SK-N-SH (cell line): Measurements from ENCODE around the gene PRTFDC1. TPM values are rescaled to one million over a fixed set of nuclear protein-coding genes. Genes with fewer than 3 reads are reported as not detected.

Source experiments
- CTCF ChIA-PET: fragments of 300-600, 350-600 bp; formaldehyde crosslinking; extraction: SDS; loops from one replicate; lab custom pipeline; 2021; lab: Yijun Ruan, JAX
- POLR2A ChIA-PET: fragments of 350-600 bp; sonication (Branson Sonifier 250); formaldehyde crosslinking; extraction: SDS; loops from one replicate; lab custom pipeline; 2020; ENCODE audit warnings: antibody characterized with exemption, inconsistent platforms; lab: Yijun Ruan, JAX
- DNase-seq: peaks from one replicate; pipeline ENCODE4 v3.0.0; 2012
- H2AFZ ChIP-seq: fragments of 200-600 bp; sonication (generic); 2 replicates; pipeline ENCODE4 v1.8.1; 2016; ENCODE audit warnings: antibody characterized with exemption, mild to moderate bottlenecking, low read depth
- H3F3A ChIP-seq: fragments of 200-600 bp; sonication (generic); replicated peaks from 2 replicates; pipeline ENCODE3; 2016; ENCODE audit warnings: antibody characterized with exemption, mild to moderate bottlenecking; ENCODE audit not compliant: insufficient read depth
- H3K27ac ChIP-seq, 2 experiments: fragments of 200-500 bp in 1 of 2; fragments of 200-600 bp in 1 of 2; sonication (Bioruptor generic) in 1 of 2; sonication (generic), shearing (Covaris generic) in 1 of 2; 2 replicates each; pipeline versions ENCODE4 v1.5.1 to v1.6.1; 2014 to 2016; ENCODE audit warnings: low read depth in 2 of 2, inconsistent platforms in 1 of 2, low read length in 1 of 2, mild to moderate bottlenecking in 1 of 2, mixed read lengths in 1 of 2
- H3K27me3 ChIP-seq: fragments of 200-600 bp; sonication (generic), shearing (Covaris generic); 2 replicates; pipeline ENCODE4 v1.6.1; 2016; ENCODE audit warnings: mixed run types; ENCODE audit not compliant: insufficient read depth
- H3K36me3 ChIP-seq, 2 experiments: fragments of 200-500 bp in 1 of 2; fragments of 200-600 bp in 1 of 2; sonication (Bioruptor generic) in 1 of 2; sonication (generic) in 1 of 2; replicated peaks in 1 of 2; 2 replicates each; pipeline versions ENCODE3 to v1.5.1; 2014 to 2016; ENCODE audit warnings: low read length in 1 of 2, mild to moderate bottlenecking in 1 of 2; ENCODE audit not compliant: insufficient read depth in 2 of 2, control insufficient read depth in 1 of 2
- H3K4me1 ChIP-seq, 2 experiments: fragments of 200-500 bp in 1 of 2; fragments of 200-600 bp in 1 of 2; sonication (Bioruptor generic) in 1 of 2; sonication (generic), shearing (Covaris generic) in 1 of 2; 2 replicates each; pipeline versions ENCODE4 v1.5.1 to v1.6.1; 2014 to 2016; ENCODE audit warnings: low read depth in 1 of 2, low read length in 1 of 2, mixed run types in 1 of 2; ENCODE audit not compliant: insufficient read depth in 2 of 2, control insufficient read depth in 1 of 2
- H3K4me2 ChIP-seq: fragments of 200-600 bp; sonication (generic), shearing (Covaris generic); 2 replicates; pipeline ENCODE4 v1.6.1; 2017; ENCODE audit warnings: mixed run types
- H3K4me3 ChIP-seq, 2 experiments: fragments of 200-500 bp in 1 of 2; fragments of 200-600 bp in 1 of 2; sonication (Bioruptor generic) in 1 of 2; sonication (generic), shearing (Covaris generic) in 1 of 2; 2 replicates each; pipeline versions ENCODE4 v1.5.1 to v1.8.1; 2014 to 2016; ENCODE audit warnings: low read depth in 2 of 2, inconsistent platforms in 1 of 2, low read length in 1 of 2, mild to moderate bottlenecking in 1 of 2, mixed read lengths in 1 of 2, moderate library complexity in 1 of 2
- H3K79me2 ChIP-seq: fragments of 200-600 bp; sonication (generic); 2 replicates; pipeline ENCODE4 v1.8.1; 2017; ENCODE audit warnings: mild to moderate bottlenecking; ENCODE audit not compliant: insufficient read depth
- H3K9ac ChIP-seq: fragments of 200-600 bp; sonication (generic); 2 replicates; pipeline ENCODE4 v1.6.1; 2017; ENCODE audit warnings: mixed run types
- H3K9me2 ChIP-seq: fragments of 200-600 bp; sonication (generic); 2 replicates; pipeline ENCODE4 v1.6.1; 2017; ENCODE audit warnings: mixed run types
- H3K9me3 ChIP-seq: fragments of 200-600 bp; sonication (generic); 2 replicates; pipeline ENCODE4 v1.6.1; 2017; ENCODE audit warnings: mixed run types, mild to moderate bottlenecking, moderate library complexity
- H4K20me1 ChIP-seq: fragments of 200-600 bp; sonication (generic); 2 replicates; pipeline ENCODE4 v1.6.1; 2017; ENCODE audit warnings: mild to moderate bottlenecking, mixed run types; ENCODE audit not compliant: insufficient read depth
- CTCF ChIP-seq: fragments of 200-600 bp; sonication (generic); IDR thresholded peaks from 2 replicates; pipeline ENCODE4 v1.6.1; 2017; ENCODE audit warnings: antibody characterized with exemption, mild to moderate bottlenecking, moderate library complexity
- ELF1 ChIP-seq: IDR thresholded peaks from 2 replicates; pipeline ENCODE4 v1.4.0; 2012
- EP300 ChIP-seq, 2 experiments: IDR thresholded peaks; 2 replicates each; pipeline versions ENCODE4 v1.4.0 to v1.6.1; 2012; ENCODE audit warnings: borderline replicate concordance in 1 of 2, low read depth in 1 of 2, low read length in 1 of 2
- FOXJ3 ChIP-seq: sonication (generic); formaldehyde crosslinking; IDR thresholded peaks from 2 replicates; pipeline ENCODE4 v1.5.1; 2020; ENCODE audit warnings: mild to moderate bottlenecking, missing genetic modification reagents
- FOXM1 ChIP-seq: IDR thresholded peaks from 2 replicates; pipeline ENCODE4 v1.4.0; 2012; ENCODE audit warnings: low read depth, mild to moderate bottlenecking
- GATA2 ChIP-seq: sonication (generic); formaldehyde crosslinking; IDR thresholded peaks from 2 replicates; pipeline ENCODE4 v1.5.0; 2020; ENCODE audit warnings: mild to moderate bottlenecking, missing genetic modification reagents
- MAX ChIP-seq: IDR thresholded peaks from 2 replicates; pipeline ENCODE4 v1.4.0; 2012; ENCODE audit warnings: low read depth
- MEF2A ChIP-seq: IDR thresholded peaks from 2 replicates; pipeline ENCODE4 v1.4.0; 2012; ENCODE audit warnings: low read depth, borderline replicate concordance
- RFX5 ChIP-seq: IDR thresholded peaks from 2 replicates; pipeline ENCODE4 v1.6.1; 2012; ENCODE audit warnings: mild to moderate bottlenecking, improper control_type of control experiment, low read length
- SMC3 ChIP-seq: IDR thresholded peaks from 2 replicates; pipeline ENCODE4 v1.6.1; 2012; ENCODE audit warnings: low read depth, low read length, improper control_type of control experiment
- TAF1 ChIP-seq: IDR thresholded peaks from 2 replicates; pipeline ENCODE4 v1.6.1; 2012; ENCODE audit warnings: low read depth, mild to moderate bottlenecking, low read length, moderate library complexity, borderline replicate concordance
- TCF12 ChIP-seq: IDR thresholded peaks from 2 replicates; pipeline ENCODE4 v1.4.0; 2012
- TEAD4 ChIP-seq: IDR thresholded peaks from 2 replicates; pipeline ENCODE4 v1.4.0; 2012; ENCODE audit warnings: mild to moderate bottlenecking, borderline replicate concordance; ENCODE audit not compliant: insufficient read depth
- ZBTB33 ChIP-seq: IDR thresholded peaks from 2 replicates; pipeline ENCODE4 v1.4.0; 2012; ENCODE audit warnings: low read depth, borderline replicate concordance
- WGBS: methylation state at CpG from one replicate; pipeline ENCODE4 v1.1.6; 2017; ENCODE audit warnings: low lambda C conversion rate; 5-methylcytosine and 5-hydroxymethylcytosine counted together
- polyA plus RNA-seq, 3 experiments: library from polyadenylated mRNA; depleted of rRNA; stranded (reverse); fragments of >200 nt; gene quantifications; 2 replicates each; pipeline ENCODE4 v1.2.3, GENCODE V29; 2012

The PRTFDC1 gene
- polyA plus RNA-seq, 1 of the 3 experiments (the other 2 are of a cell fraction), result 6.6 TPM

GRCh38 chr10:24857031-24857725, 95.2 kb downstream of the PRTFDC1 start:
- WGBS, result 98% methylated on average over 7 of the region's 8 CpGs
- Histone ChIP-seq H3K9me3 (no peaks in the 10 kb centered on the region), H3K27me3 (no peaks in the 10 kb centered on the region), H3K4me2 (no peak overlapping the region), H3K4me1 (peaks cover 0 to 18% of the 10 kb centered on the region in 2 experiments; a peak in 1 of 4 replicates), H2AFZ (no peak overlapping the region), H3K27ac (peak overlapping the region in 1 of 2 experiments; percentile 74; a peak in 2 of 4 replicates), H3K4me3 (no peak overlapping the region), H3F3A (peaks cover 15% of the 10 kb centered on the region), H3K9ac (no peak overlapping the region), H4K20me1 (no peaks in the 10 kb centered on the region), H3K36me3 (no peaks in the 10 kb centered on the region), H3K79me2 (no peaks in the 10 kb centered on the region), H3K9me2 (no peaks in the 10 kb centered on the region)
- CTCF ChIA-PET, result interaction anchor here (1.1 kb wide), 1 partner anchor 10 kb away, joined by 5 read pairs; no protein-coding TSS in a partner anchor
- no peak for DNase-seq
- POLR2A ChIA-PET, result no interaction called here
- TF ChIP-seq MAX (no peak), TCF12 (no peak), MEF2A (no peak), ELF1 (no peak)
- TF ChIP-seq, all 33 proteins: peak for 0

- Histone ChIP-seq H2AFZ (no peak overlapping the region), H3K27ac (no peak overlapping the region), H3K4me1 (peaks cover 0 to 23% of the 10 kb centered on the region in 2 experiments; a peak in 1 of 4 replicates), H3K9me2 (no peaks in the 10 kb centered on the region), H3K4me2 (no peak overlapping the region), H3F3A (peaks cover 15% of the 10 kb centered on the region), H3K79me2 (no peaks in the 10 kb centered on the region), H3K36me3 (no peaks in the 10 kb centered on the region), H3K4me3 (no peak overlapping the region), H4K20me1 (no peaks in the 10 kb centered on the region), H3K9ac (no peak overlapping the region), H3K27me3 (no peaks in the 10 kb centered on the region), H3K9me3 (no peaks in the 10 kb centered on the region)
- WGBS, result 92% methylated on average over 6 of the region's 6 CpGs
- no peak for DNase-seq
- TF ChIP-seq TAF1 (no peak), EP300 (IDR thresholded peaks at IDR 0.05; ENCODE audit: borderline replicate concordance in 1 of 2, low read depth in 1 of 2, low read length in 1 of 2) (no peak), ZBTB33 (no peak), FOXM1 (no peak), TEAD4 (no peak), TCF12 (no peak), RFX5 (no peak), GATA2 (CRISPR knock-in tag) (no peak), FOXJ3 (CRISPR knock-in tag) (no peak), CTCF (no peak), SMC3 (no peak)
- ChIA-PET CTCF (no interaction called here), POLR2A (no interaction called here)
These were observed 98.2 kb downstream of the PRTFDC1 start for GRCh38 chr10:24854256-24854655.
